ENCODE data around the gene GAS2L3.

- TF ChIP-seq POLR2A (IDR thresholded peaks at IDR 0.05) (no peak), CTCF (IDR thresholded peaks at IDR 0.05) (no peak), EP300 (IDR thresholded peaks at IDR 0.05) (no peak)
Observed at GRCh38 chr12:100601626-100602025, 28.1 kb downstream of the GAS2L3 start.

Measured in tibial nerve (tissue), 4 donors.